ENCODE results near the gene MYO1H.

MYO1H gene

GRCh38 chr12:109449845-109450532 is 102.3 kb downstream of the MYO1H start:
- no peak for DNase-seq (ENCODE audit: low read depth)

GRCh38 chr12:109450980-109451379 is 103.3 kb downstream of the MYO1H start:
- DNase-seq (ENCODE audit: low read depth), result no peak

GRCh38 chr12:109451400-109451799 is 103.7 kb downstream of the MYO1H start:
- DNase-seq (ENCODE audit: low read depth), result no peak

- no peak for DNase-seq (ENCODE audit: low read depth)
Measured at GRCh38 chr12:109452489-109452888, 104.8 kb downstream of the MYO1H start.

GRCh38 chr12:109455706-109456105 is 108.0 kb downstream of the MYO1H start:
- DNase-seq (ENCODE audit: low read depth), result no peak

- no peak for DNase-seq (ENCODE audit: low read depth)
Measured at GRCh38 chr12:109458086-109458485, 110.4 kb downstream of the MYO1H start.

- DNase-seq (ENCODE audit: low read depth), result no peak
Measured at GRCh38 chr12:109458771-109459208, 111.1 kb downstream of the MYO1H start.

GRCh38 chr12:109459247-109459646 is 111.5 kb downstream of the MYO1H start:
- no peak for DNase-seq (ENCODE audit: low read depth)

GRCh38 chr12:109460538-109460937 is 112.8 kb downstream of the MYO1H start:
- DNase-seq (ENCODE audit: low read depth), result no peak

GRCh38 chr12:109461049-109461845 is 113.5 kb downstream of the MYO1H start:
- DNase-seq (ENCODE audit: low read depth), result no peak

GRCh38 chr12:109461846-109462756 is 114.4 kb downstream of the MYO1H start:
- DNase-seq (ENCODE audit: low read depth), result no peak

GRCh38 chr12:109462868-109463692 is 115.4 kb downstream of the MYO1H start:
- no peak for DNase-seq (ENCODE audit: low read depth)

GRCh38 chr12:109463756-109464155 is 116.1 kb downstream of the MYO1H start:
- DNase-seq (ENCODE audit: low read depth), result no peak

- no peak for DNase-seq (ENCODE audit: low read depth)
Measured at GRCh38 chr12:109464642-109465351, 117.1 kb downstream of the MYO1H start.

GRCh38 chr12:109466305-109466704 is 118.6 kb downstream of the MYO1H start:
- no peak for DNase-seq (ENCODE audit: low read depth)

GRCh38 chr12:109466821-109467220 is 119.1 kb downstream of the MYO1H start:
- DNase-seq (ENCODE audit: low read depth), result no peak

GRCh38 chr12:109467978-109468676 is 120.4 kb downstream of the MYO1H start:
- DNase-seq (ENCODE audit: low read depth), result no peak

GRCh38 chr12:109469517-109469916 is 121.8 kb downstream of the MYO1H start:
- DNase-seq (ENCODE audit: low read depth), result no peak

GRCh38 chr12:109473006-109473405 is 125.3 kb downstream of the MYO1H start:
- no peak for DNase-seq (ENCODE audit: low read depth)

All from stimulated activated CD8-positive, alpha-beta memory T cell treated with anti-CD3 and anti-CD28 coated beads, Interleukin-12 subunit alpha, Interleukin-12 subunit beta, amount 100 ng/mL, for 4 hours (primary cell).